ENCODE measurements around the gene CKS1B. TPM values are rescaled to one million over a fixed set of nuclear protein-coding genes. Genes with fewer than 3 reads are reported as not detected.
A peak's percentile ranks its signal among the peaks of the same experiment; 100 is the strongest.

The CKS1B gene
- total RNA-seq, 6 experiments from 2014 or later = 14.9 to 51.7 (median 23.1) TPM

- intact Hi-C loops (cut with DNase I) = no loop called here
- Histone ChIP-seq H3K9me3 (no peaks in the 10 kb centered on the region), H3K27ac (no peak overlapping the region), H3K36me3 (peaks cover 0 to 7% (median 0%) of the 10 kb centered on the region in 4 donors), H3K4me3 (no peak overlapping the region), H3K27me3 (no peaks in the 10 kb centered on the region), H3K4me1 (peaks cover 0 to 28% (median 9%) of the 10 kb centered on the region in 4 donors)
- DNase-seq = no peak
- ATAC-seq = no peak
- TF ChIP-seq POLR2A (IDR thresholded peaks at IDR 0.05) (no peak), CTCF (IDR thresholded peaks at IDR 0.05) (no peak)
- 87% methylated on average over 13 of the region's 17 CpGs for WGBS (ENCODE audit: insufficient coverage, low coverage, low lambda C conversion rate, missing lambda C conversion rate)
Observed at GRCh38 chr1:154945962-154946850, 28.3 kb upstream of the CKS1B start.

- H3K4me1 ChIP-seq = peaks cover 0 to 20% (median 8%) of the 10 kb centered on the region in 4 donors
- no peak overlapping the region for H3K4me3 ChIP-seq
- no peaks in the 10 kb centered on the region for H3K9me3 ChIP-seq
- peaks cover 0 to 7% (median 0%) of the 10 kb centered on the region in 4 donors for H3K36me3 ChIP-seq
- H3K27ac ChIP-seq = no peak overlapping the region
- ATAC-seq (no peak), DNase-seq (no peak)
- WGBS (ENCODE audit: insufficient coverage, low coverage, low lambda C conversion rate, missing lambda C conversion rate) = no CpG with 5 or more reads among the region's 11 CpGs
- TF ChIP-seq POLR2A (IDR thresholded peaks at IDR 0.05) = no peak
- no peak for TF ChIP-seq CTCF (IDR thresholded peaks at IDR 0.05)
- intact Hi-C loops (cut with DNase I) = no loop called here
- no peaks in the 10 kb centered on the region for H3K27me3 ChIP-seq
Observed at GRCh38 chr1:154948079-154948478, 26.4 kb upstream of the CKS1B start.

- ATAC-seq (no peak), DNase-seq (no peak)
- TF ChIP-seq CTCF (IDR thresholded peaks at IDR 0.05) (no peak), POLR2A (IDR thresholded peaks at IDR 0.05) (no peak)
- Histone ChIP-seq H3K9me3 (no peaks in the 10 kb centered on the region), H3K36me3 (peaks cover 0 to 4% (median 0%) of the 10 kb centered on the region in 4 donors), H3K27ac (no peak overlapping the region), H3K4me1 (peaks cover 0 to 25% (median 4%) of the 10 kb centered on the region in 4 donors), H3K27me3 (no peaks in the 10 kb centered on the region), H3K4me3 (no peak overlapping the region)
- 77% methylated on average over 6 of the region's 15 CpGs for WGBS (ENCODE audit: insufficient coverage, low coverage, low lambda C conversion rate, missing lambda C conversion rate)
- intact Hi-C loops (cut with DNase I) = loop anchor here in 1 of 2 donors (10.0 kb wide), 1 partner anchor 103 kb away; the partner anchor contains the start of gene ADAM15
Observed at GRCh38 chr1:154951901-154952657, 22.4 kb upstream of the CKS1B start.

- Histone ChIP-seq H3K9me3 (no peaks in the 10 kb centered on the region), H3K4me1 (peaks cover 0 to 25% (median 4%) of the 10 kb centered on the region in 4 donors), H3K27me3 (no peaks in the 10 kb centered on the region), H3K4me3 (no peak overlapping the region), H3K36me3 (no peaks in the 10 kb centered on the region), H3K27ac (no peak overlapping the region)
- no peak for TF ChIP-seq CTCF (IDR thresholded peaks at IDR 0.05)
- TF ChIP-seq POLR2A (IDR thresholded peaks at IDR 0.05) = no peak
- ATAC-seq (no peak), DNase-seq (peak in 1 of 3 donors; percentile 11)
- intact Hi-C loops (cut with DNase I) = loop anchor here in 1 of 2 donors (10.0 kb wide), 1 partner anchor 102 kb away; the partner anchor contains the start of gene ADAM15
- 100% methylated on average over 2 of the region's 6 CpGs for WGBS (ENCODE audit: insufficient coverage, low coverage, low lambda C conversion rate, missing lambda C conversion rate)
Observed at GRCh38 chr1:154952664-154953063, 21.8 kb upstream of the CKS1B start.
